Omental fat pad (tissue), 4 donors: ENCODE measurements around the gene HNRNPDL. TPM values are rescaled to one million over a fixed set of nuclear protein-coding genes. Genes with fewer than 3 reads are reported as not detected.
"Not testable (repeated sequence)": the region's sequence is repeated elsewhere in the genome, so short reads cannot be mapped to it uniquely, and the experiment has no call there.

Source experiments
- ATAC-seq: fragments of 150-250 bp; one replicate; pipeline ENCODE4 v1.9.1; 2016; ENCODE audit warnings: mild to moderate bottlenecking, moderate library complexity; ENCODE audit not compliant: low FRiP score
- DNase-seq: peaks from one replicate; pipeline ENCODE4 v3.0.0-alpha.2; 2019; ENCODE audit warnings: low spot score
- total RNA-seq, 4 donors: library from RNA; depleted of rRNA; stranded (reverse); fragments of >200 nt; gene quantifications; one replicate each; pipeline ENCODE4 v1.1.0, GENCODE V29; 2016
- TF ChIP-seq, protein P1 (sequence below), 3 donors: fragments of 450-650 bp; IDR thresholded peaks; one replicate each; pipeline ENCODE4 v1.5.1; 2016 to 2017; ENCODE audit warnings: antibody characterized with exemption in 3 of 3, mild to moderate bottlenecking in 3 of 3, moderate library complexity in 2 of 3

Gene HNRNPDL
- total RNA-seq, 4 donors from 2014 or later, result 165 to 237 (median 185) TPM

DNA sequence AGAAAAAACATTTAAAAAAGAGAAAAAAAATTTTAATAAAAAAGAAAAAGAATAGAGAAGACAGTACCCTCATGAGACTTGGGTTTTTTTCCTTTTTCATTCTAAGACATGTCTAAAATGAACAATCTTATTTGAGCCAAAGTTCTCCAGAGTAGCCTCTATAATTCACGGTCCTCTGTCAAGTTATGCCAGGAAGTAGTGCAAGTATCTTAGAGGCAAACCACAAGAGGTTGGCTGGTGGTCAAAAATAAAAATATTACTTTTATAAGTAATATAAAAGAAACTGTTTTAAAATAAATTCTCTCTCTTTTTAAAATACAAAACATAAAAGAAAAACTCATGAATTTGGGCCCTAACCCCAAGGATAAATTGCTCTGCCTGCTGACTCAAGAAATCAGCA, 26.5 kb downstream of the HNRNPDL start:
- TF ChIP-seq, protein P1, sequence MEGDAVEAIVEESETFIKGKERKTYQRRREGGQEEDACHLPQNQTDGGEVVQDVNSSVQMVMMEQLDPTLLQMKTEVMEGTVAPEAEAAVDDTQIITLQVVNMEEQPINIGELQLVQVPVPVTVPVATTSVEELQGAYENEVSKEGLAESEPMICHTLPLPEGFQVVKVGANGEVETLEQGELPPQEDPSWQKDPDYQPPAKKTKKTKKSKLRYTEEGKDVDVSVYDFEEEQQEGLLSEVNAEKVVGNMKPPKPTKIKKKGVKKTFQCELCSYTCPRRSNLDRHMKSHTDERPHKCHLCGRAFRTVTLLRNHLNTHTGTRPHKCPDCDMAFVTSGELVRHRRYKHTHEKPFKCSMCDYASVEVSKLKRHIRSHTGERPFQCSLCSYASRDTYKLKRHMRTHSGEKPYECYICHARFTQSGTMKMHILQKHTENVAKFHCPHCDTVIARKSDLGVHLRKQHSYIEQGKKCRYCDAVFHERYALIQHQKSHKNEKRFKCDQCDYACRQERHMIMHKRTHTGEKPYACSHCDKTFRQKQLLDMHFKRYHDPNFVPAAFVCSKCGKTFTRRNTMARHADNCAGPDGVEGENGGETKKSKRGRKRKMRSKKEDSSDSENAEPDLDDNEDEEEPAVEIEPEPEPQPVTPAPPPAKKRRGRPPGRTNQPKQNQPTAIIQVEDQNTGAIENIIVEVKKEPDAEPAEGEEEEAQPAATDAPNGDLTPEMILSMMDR (IDR thresholded peaks at IDR 0.05), result no peak

DNA sequence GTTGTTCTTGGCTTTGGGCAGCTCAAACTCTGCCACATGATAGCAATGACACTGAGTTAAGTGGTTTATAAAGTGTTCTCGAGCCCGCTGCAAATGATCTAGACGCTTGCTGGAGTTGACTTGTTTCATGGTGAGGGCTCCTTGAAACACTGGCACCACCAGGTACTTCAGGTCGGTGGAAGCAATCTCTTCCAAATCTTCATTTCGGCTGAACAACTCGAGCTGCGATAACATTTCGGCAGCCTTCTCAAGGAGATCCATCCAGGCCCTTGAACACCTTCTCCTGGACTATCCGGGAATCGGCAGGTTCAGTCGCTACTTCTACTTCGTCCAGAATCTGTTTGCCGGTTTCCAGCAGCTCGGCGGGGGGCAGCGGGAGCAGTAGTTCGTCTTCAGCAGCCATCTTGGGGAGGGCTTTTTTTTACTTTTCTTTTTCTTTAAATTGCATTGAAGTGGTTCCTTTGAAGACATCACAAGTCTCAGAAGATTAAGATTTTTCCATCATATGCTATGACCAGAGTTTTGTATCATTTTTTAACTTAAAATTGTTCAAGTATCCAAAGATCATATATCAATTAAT, 28.0 kb downstream of the HNRNPDL start:
- TF ChIP-seq, protein P1 (IDR thresholded peaks at IDR 0.05), result no peak
- ATAC-seq, result no peak
- DNase-seq, result no peak

More for the DNA sequence above, 26.5 kb downstream of the HNRNPDL start:
- no peak for ATAC-seq
- DNase-seq, result no peak

DNA sequence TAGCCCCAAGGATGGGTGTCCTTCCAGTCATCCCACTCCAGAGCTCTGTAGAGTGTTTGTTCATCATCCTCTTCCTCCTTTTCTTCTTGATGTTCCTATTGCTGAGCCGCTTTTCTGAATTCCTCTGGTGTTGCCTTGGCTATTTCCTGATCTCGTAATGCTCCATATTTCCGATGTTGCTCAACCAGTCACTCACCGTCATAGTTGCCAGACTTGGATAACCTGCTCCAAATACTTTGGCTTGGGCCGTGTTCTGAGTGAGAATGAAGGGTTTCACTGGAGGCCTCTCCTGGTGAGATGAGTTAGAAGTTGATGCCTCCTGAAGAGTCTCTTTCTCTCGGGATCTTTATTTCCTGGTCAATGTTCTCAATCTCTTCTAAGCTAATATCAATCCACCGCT, 28.7 kb downstream of the HNRNPDL start:
- TF ChIP-seq, protein P1 (IDR thresholded peaks at IDR 0.05), result no peak
- ATAC-seq (no peak), DNase-seq (no peak)

DNA sequence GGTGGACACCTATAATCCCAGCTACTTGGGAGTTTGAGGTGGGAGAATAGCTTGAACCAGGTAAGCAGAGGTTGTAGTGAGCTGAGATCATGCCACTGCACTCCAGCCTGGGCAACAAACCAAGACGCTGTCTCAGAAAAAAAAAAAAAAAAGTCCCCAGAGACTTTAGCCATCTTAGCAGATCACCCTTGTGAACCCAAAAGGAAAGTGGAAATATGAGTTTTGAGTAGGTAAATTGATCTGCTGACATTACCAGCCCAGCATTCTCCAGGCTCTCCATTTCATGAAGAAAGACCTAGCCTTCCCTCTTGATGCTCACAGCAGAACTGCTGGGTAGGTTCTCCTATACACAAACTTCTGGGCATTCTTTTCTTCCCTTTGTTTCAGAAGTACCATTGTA, 32.0 kb downstream of the HNRNPDL start:
- no peak for DNase-seq
- TF ChIP-seq, protein P1 (IDR thresholded peaks at IDR 0.05), result no peak
- no peak for ATAC-seq

DNA sequence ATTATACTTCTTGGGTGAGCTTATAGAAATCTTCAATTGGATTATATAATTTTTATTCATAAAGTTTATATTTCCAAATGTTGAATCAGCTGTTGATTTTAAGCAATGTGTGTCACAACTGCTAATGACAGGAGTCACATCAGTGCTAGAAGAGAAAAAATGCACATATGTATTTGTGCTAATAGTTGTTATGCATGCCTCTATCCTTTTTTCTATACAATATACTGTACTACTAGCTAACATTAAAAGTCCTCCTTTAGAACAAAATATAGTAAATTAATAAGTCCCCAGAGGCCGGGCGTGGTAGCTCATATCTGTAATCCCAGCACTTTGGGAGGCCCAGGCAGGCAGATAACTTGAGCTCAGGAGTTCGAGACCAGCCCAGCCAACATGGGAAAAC, 32.7 kb downstream of the HNRNPDL start:
- TF ChIP-seq, protein P1 (IDR thresholded peaks at IDR 0.05), result no peak
- DNase-seq (no peak), ATAC-seq (no peak)

DNA sequence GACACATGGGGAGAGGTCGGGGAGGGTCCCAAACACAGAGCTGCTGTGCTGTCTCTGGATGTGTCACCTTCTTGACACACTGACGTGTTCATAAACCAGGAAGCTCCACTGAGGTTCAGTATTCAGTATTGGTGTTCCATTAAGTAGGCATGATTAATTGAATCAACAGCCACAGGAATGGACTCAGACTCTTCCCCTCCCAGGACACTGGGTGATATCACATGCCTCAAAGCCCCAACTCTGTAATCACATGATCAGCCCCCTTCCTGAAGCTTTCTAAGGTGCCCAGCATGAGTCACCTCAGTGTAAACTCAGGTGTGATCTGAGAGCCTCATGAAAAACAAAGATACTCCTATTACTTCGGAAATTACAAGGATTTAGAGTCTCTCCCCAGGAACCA, 35.4 kb downstream of the HNRNPDL start:
- TF ChIP-seq, protein P1 (IDR thresholded peaks at IDR 0.05), result no peak
- DNase-seq (no peak), ATAC-seq (no peak)

DNA sequence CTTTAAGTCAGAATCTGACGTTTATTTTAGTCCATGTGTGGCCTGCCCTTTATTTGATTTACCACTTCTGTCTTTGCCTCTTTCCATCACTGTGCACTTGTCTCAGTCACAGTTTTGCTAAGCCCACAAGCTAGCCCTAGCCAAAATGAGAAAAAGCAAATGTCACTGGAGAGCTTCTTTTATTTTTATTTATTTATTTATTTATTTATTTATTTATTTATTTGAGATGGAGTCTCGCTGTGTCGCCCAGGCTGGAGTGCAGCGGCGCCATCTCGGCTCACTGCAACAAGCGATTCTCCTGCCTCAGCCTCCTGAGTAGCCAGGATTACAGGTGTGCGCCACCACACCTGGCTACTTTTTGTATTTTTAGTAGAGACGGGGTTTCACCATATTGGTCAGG, 40.2 kb downstream of the HNRNPDL start:
- not testable (repeated sequence) for ATAC-seq, DNase-seq
